WTC11 (cell line): ENCODE results near the gene AKR1C8.

ENCODE experiments used
- ATF2 ChIP-seq: sonication (generic); formaldehyde crosslinking; IDR thresholded peaks from 2 replicates; pipeline ENCODE4 v1.8.1; 2022; ENCODE audit warnings: low read depth, missing genetic modification reagents, borderline replicate concordance
- CTCF ChIP-seq: fragments of 200-600 bp; IDR thresholded peaks from 2 replicates; pipeline ENCODE4 v1.8.0; 2022; ENCODE audit warnings: antibody characterized with exemption
- SMAD4 ChIP-seq: sonication (generic); formaldehyde crosslinking; IDR thresholded peaks from 2 replicates; pipeline ENCODE4 v1.8.0; 2022; ENCODE audit warnings: mild to moderate bottlenecking, missing genetic modification reagents
- SP1 ChIP-seq: sonication (generic); formaldehyde crosslinking; conservative IDR thresholded peaks from 2 replicates; pipeline ENCODE4 v1.8.1; 2022; ENCODE audit warnings: missing genetic modification reagents
- ZNF512 ChIP-seq: sonication (generic); formaldehyde crosslinking; IDR thresholded peaks from 2 replicates; pipeline ENCODE4 v1.8.1; 2022; ENCODE audit warnings: missing genetic modification reagents, borderline replicate concordance
- ZNF671 ChIP-seq: fragments of 250-450 bp; sonication (Bioruptor Pico); IDR thresholded peaks from 2 replicates; pipeline ENCODE4 v1.8.0; 2021; ENCODE audit warnings: mild to moderate bottlenecking

- TF ChIP-seq ATF2 (CRISPR knock-in tag) = no peak
- no peak for TF ChIP-seq SP1 (CRISPR knock-in tag)
- no peak for TF ChIP-seq ZNF512 (CRISPR knock-in tag)
- no peak for TF ChIP-seq SMAD4 (CRISPR knock-in tag)
- TF ChIP-seq CTCF = no peak
- no peak for TF ChIP-seq ZNF671 (CRISPR knock-in tag)
Measured at GRCh38 chr10:5163487-5163886, 21.5 kb downstream of the AKR1C8 start.
